ENCODE measurements around the gene UMAD1. TPM values are rescaled to one million over a fixed set of nuclear protein-coding genes. Genes with fewer than 3 reads are reported as not detected.

The UMAD1 gene
- total RNA-seq, 1 experiment from 2014 or later: 24.4 TPM

DNA sequence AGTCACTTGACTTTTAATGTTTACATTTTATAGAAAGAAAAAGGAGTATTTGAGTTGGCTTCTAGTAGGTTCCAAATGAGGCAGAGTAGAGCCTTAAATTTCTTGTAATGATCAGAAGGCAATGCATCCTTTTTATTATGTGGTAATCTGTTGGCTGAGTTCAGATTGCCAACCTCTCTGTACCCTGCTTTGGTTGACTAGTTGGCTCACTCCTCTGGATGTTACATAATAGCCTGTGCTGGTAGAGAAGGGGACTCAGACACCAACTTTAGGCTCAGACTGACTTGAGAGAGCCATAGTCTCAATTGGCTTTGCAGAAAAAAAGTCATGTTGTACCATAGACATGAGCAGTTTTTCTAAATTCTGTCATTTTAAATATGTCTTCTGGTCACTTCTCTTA lies 281.3 kb downstream of the UMAD1 start:
- DNase-seq (ENCODE audit: low read depth): no peak

- no peak for DNase-seq (ENCODE audit: low read depth)
These were observed 282.3 kb downstream of the UMAD1 start for GRCh38 chr7:7922684-7923385.

DNA sequence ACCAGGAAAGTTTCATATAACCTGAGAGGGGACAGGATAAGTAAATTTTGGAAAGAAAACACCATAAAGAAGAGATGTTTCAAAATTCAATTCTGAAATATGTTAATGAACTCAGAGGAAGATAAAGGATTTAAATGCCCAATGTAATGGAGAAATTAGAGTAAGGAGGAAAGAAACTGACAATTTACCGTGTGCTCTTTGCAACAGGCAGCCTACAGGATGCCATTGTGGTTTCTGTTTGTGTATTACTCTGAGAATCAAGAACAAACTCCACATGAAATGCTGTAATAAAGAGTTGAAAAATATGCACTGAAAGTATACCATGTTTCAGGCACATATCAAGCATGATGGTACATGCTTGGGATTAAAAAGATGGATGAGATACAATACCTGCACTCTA lies 283.3 kb downstream of the UMAD1 start:
- DNase-seq (ENCODE audit: low read depth): no peak

GRCh38 chr7:7924303-7924702 lies 283.8 kb downstream of the UMAD1 start:
- DNase-seq (ENCODE audit: low read depth): no peak

Other genes starting within 250 kb of the UMAD1 start
- under 0.01 TPM in 1 of 2 replicates, not detected in the other for gene COL28A1, start 104.9 kb upstream of the UMAD1 start, total RNA-seq (2014; rRNA removed; shearing (Covaris generic))
- 32.7 and 33.5 TPM in 2 replicates for gene MIOS, start 73.9 kb upstream of the UMAD1 start, total RNA-seq (2014; rRNA removed; shearing (Covaris generic))
- 167 and 175 TPM in 2 replicates for gene RPA3, start 77.9 kb downstream of the UMAD1 start, total RNA-seq (2014; rRNA removed; shearing (Covaris generic))

Measured in RPMI7951 (cell line).